D721Med (cell line): ENCODE measurements around the gene FXYD5.

Experiments
- DNase-seq: peaks from one replicate; pipeline ENCODE4 v3.0.0; 2011; ENCODE audit warnings: low spot score; ENCODE audit not compliant: insufficient read length
- FAIRE-seq: peaks from 2 replicates; lab custom pipeline; 2011; peaks lifted over from hg19 to GRCh38; lab: Jason Lieb, UNC
- TF ChIP-seq, protein P1 (sequence below): IDR thresholded peaks from 2 replicates; pipeline ENCODE4 v1.5.1; 2012; ENCODE audit warnings: mild to moderate bottlenecking, control low read depth; ENCODE audit not compliant: insufficient read depth; ENCODE audit errors: missing control alignments

FXYD5 gene

DNA sequence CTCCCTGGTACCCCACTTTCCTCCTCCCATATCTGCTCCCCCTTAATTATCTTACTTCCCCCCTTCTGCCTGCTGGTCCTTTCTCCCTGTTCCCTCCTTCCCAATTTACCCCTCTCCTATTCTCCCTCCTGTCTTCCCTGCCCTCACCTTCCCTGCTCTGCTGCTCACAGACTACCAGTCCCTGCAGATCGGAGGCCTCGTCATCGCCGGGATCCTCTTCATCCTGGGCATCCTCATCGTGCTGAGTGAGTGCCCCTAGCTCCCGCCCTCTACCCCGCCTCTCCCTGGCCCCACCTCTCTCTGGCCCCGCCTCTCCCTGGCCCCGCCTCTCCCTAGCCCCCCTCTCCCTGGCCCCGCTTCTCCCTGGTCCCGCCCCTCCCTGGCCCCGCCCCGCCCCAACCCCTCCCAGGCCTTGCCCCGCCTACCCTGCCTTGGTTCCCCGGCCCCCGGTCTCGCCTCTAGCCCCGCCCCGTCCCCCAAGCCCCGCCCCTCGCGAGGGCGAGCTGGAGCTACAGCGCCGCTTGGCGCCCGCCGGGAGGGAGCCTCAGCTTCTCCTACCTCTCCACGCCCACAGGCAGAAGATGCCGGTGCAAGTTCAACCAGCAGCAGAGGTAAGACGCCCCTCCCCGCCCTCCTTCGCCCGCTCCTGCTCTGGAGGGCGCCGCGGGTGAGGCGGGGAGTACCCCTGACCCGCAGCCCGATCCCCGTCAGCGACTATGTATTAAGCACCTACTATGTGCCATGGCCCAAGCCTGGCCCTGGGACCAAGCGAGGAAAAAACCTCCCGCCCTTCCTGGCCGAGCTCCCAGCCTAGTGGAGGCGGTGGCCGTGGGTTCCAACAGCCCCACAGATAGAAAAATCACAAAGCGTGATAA lies 13.3 kb upstream of the FXYD5 start:
- DNase-seq = peak; percentile 96
- FAIRE-seq = no peak
- TF ChIP-seq, protein P1, sequence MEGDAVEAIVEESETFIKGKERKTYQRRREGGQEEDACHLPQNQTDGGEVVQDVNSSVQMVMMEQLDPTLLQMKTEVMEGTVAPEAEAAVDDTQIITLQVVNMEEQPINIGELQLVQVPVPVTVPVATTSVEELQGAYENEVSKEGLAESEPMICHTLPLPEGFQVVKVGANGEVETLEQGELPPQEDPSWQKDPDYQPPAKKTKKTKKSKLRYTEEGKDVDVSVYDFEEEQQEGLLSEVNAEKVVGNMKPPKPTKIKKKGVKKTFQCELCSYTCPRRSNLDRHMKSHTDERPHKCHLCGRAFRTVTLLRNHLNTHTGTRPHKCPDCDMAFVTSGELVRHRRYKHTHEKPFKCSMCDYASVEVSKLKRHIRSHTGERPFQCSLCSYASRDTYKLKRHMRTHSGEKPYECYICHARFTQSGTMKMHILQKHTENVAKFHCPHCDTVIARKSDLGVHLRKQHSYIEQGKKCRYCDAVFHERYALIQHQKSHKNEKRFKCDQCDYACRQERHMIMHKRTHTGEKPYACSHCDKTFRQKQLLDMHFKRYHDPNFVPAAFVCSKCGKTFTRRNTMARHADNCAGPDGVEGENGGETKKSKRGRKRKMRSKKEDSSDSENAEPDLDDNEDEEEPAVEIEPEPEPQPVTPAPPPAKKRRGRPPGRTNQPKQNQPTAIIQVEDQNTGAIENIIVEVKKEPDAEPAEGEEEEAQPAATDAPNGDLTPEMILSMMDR = peak; percentile 45

- TF ChIP-seq, protein P1 = no peak
- DNase-seq = no peak
- FAIRE-seq = no peak
These were observed 12.5 kb upstream of the FXYD5 start for GRCh38 chr19:35141837-35142605.

DNA sequence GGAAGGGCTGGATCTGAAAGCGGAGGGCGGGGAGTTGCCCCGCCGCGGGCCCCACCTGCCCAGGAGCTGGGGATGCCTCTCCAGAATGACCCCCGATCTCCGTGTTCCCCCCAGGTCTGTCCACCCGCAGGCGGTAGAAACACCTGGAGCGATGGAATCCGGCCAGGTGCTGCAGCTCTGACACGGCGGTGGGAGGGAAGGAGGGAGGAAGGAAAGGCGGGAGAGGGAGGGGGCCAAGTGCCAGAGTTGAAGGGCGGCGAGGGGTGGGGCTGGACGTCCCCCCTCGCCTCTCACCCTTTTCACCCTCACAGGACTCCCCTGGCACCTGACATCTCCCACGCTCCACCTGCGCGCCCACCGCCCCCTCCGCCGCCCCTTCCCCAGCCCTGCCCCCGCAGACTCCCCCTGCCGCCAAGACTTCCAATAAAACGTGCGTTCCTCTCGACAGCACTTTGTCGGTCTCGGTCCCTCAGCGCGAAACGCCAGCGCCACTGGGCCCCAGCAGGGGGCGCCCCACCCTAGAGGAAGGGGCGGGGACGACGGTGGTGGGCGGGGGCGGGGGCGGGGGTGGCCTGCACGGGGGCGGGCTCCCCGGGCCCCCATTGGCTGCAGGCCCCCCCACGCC lies 11.8 kb upstream of the FXYD5 start:
- no peak for FAIRE-seq
- DNase-seq = peak; percentile 69
- TF ChIP-seq, protein P1 = peak; percentile 28

DNA sequence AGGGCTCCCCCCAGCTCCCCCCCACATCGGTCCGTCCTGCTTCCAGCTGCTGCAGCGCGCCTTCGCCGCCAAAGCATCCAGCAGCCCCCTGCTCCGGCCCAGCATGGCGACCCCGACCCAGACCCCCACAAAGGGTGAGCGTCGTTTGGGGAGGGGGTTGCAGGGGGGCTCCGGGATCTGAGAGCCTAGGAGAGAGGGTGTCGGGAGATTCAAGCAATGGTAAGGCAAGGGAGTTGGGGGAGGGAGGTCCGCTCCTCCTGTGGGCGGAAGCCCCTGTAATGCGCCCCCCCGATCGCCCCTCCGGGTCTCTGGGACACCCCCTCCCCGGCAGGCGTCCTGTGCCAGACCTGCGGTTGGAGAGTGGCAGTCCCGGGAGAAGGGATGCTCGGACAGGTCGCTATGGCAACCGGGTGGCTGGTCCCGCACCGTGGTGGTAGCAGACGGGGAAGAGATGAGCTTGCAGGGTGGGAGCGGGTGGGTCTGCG lies 11.3 kb upstream of the FXYD5 start, which contains the start of gene FXYD7:
FXYD7 (plus strand) TSS at position 25 of the 485 bp plus-strand sequence; CDS start at position 104, 79 bp downstream.
- DNase-seq (no peak), FAIRE-seq (no peak)

DNA sequence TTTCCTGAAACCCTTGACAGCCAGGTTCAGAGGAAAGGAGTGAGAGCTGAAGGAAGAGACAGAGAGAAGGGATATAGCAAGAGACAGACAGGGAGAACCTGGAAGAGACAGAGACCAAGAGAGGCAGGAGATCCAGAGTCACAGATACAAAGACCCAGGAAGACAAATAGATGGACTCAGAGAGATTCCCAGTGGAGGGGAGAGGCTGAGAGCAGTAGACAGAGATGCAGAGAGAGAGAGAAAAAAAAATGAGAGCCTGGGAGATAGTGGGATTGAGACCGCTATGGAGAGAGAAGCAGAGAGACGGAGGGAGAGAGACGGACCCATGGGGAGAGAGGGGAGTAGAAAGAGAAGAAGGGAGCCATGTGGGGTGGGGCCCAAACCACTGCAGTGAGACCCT lies 10.7 kb upstream of the FXYD5 start:
- FAIRE-seq (no peak), DNase-seq (no peak)
- TF ChIP-seq, protein P1 = no peak

More for the DNA sequence above, 11.3 kb upstream of the FXYD5 start, which contains the start of gene FXYD7:
- TF ChIP-seq, protein P1 = no peak

DNA sequence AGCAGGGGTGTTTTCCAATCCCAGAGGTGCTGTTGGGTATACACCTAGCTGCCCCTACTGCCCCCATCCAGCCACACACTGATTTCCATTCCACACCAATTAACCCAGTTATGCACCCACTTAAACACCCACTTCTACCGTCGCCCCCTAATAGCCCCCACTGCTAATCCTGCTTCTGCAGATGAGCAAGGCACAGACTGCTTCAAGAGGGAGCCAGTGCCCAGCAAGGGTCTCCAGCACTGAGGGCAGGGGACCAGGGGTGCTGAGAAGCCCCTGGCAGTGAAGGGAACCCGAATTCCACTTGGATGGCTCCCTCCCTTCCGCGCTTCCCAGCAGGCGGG lies 10.3 kb upstream of the FXYD5 start:
- TF ChIP-seq, protein P1 = no peak
- FAIRE-seq (no peak), DNase-seq (no peak)
